Endothelial cell of umbilical vein (primary cell): ENCODE data around the gene TADA1.

ENCODE experiments used
- CTCF ChIP-seq, 2 donors: IDR thresholded peaks; 1 replicate in 1 of 2; 2 replicates in 1 of 2; pipeline ENCODE4 v1.5.1; 2011; ENCODE audit warnings: low read length in 2 of 2, mild to moderate bottlenecking in 2 of 2, moderate library complexity in 2 of 2, control low read depth in 1 of 2, inconsistent platforms in 1 of 2, low read depth in 1 of 2; ENCODE audit not compliant: insufficient read depth in 1 of 2; ENCODE audit errors: extremely low read depth in 1 of 2
- EZH2 ChIP-seq: IDR thresholded peaks from 2 replicates; pipeline ENCODE4 v1.6.1; 2012; ENCODE audit warnings: borderline replicate concordance, low read depth, mild to moderate bottlenecking, moderate library complexity, low read length, inconsistent platforms; ENCODE audit not compliant: severe bottlenecking
- FOS ChIP-seq: IDR thresholded peaks from 2 replicates; pipeline ENCODE4 v1.6.1; 2011; ENCODE audit warnings: mild to moderate bottlenecking, low read length, moderate library complexity, borderline replicate concordance; ENCODE audit not compliant: insufficient read depth
- GATA2 ChIP-seq: IDR thresholded peaks from 2 replicates; pipeline ENCODE4 v1.7.0; 2011; ENCODE audit warnings: low read depth, mild to moderate bottlenecking, moderate library complexity, mixed read lengths, low read length; ENCODE audit not compliant: insufficient read length, insufficient read depth
- MAX ChIP-seq: IDR thresholded peaks from 2 replicates; pipeline ENCODE4 v1.6.1; 2011; ENCODE audit not compliant: insufficient read depth, insufficient read length
- MYC ChIP-seq: IDR thresholded peaks from one replicate; pipeline ENCODE4 v1.6.1; 2011; ENCODE audit warnings: mild to moderate bottlenecking, low read depth, low read length
- POLR2A ChIP-seq: IDR thresholded peaks from 2 replicates; pipeline ENCODE4 v1.6.1; 2012; ENCODE audit warnings: low read depth, mild to moderate bottlenecking, control low read depth, low read length
- POLR2AphosphoS5 ChIP-seq: IDR thresholded peaks from 2 replicates; pipeline ENCODE4 v1.6.1; 2012; ENCODE audit warnings: low read depth, mild to moderate bottlenecking, control low read depth, low read length, moderate library complexity; ENCODE audit not compliant: insufficient read depth

- TF ChIP-seq CTCF (IDR thresholded peaks at IDR 0.05; ENCODE audit: extremely low read depth in 1 of 2, insufficient read depth in 1 of 2, low read depth in 1 of 2, low read length in 2 of 2) (no peak), EZH2 (no peak), POLR2A (no peak), MAX (no peak), POLR2AphosphoS5 (no peak), GATA2 (no peak), MYC (no peak), FOS (no peak)
Measured at GRCh38 chr1:166915042-166915441, 39.0 kb upstream of the TADA1 start.
